Stimulated activated CD4-positive, alpha-beta T cell treated with anti-CD3 and anti-CD28 coated beads, TNF-alpha, amount 100 ng/mL, for 24 hours (primary cell): ENCODE measurements around the gene SNX21.
"Not testable (repeated sequence)": the region's sequence is repeated elsewhere in the genome, so short reads cannot be mapped to it uniquely, and the experiment has no call there.

Experiments used
- DNase-seq, 3 experiments: peaks; one replicate each; pipeline ENCODE4 v3.0.0-alpha.2; 2020; ENCODE audit warnings: low read depth in 3 of 3

SNX21 gene

GRCh38 chr20:45850238-45850637, 16.6 kb downstream of the SNX21 start:
- no peak for DNase-seq

GRCh38 chr20:45850926-45851325, 17.3 kb downstream of the SNX21 start:
- DNase-seq, result no peak

- DNase-seq, result no peak
These were observed 17.9 kb downstream of the SNX21 start for GRCh38 chr20:45851501-45851900.

GRCh38 chr20:45852326-45852725, 18.7 kb downstream of the SNX21 start:
- no peak for DNase-seq

GRCh38 chr20:45853484-45853883, 19.9 kb downstream of the SNX21 start:
- no peak for DNase-seq

- DNase-seq, result peak; percentile 85 to 97 (median 86)
These were observed 23.7 kb downstream of the SNX21 start, which contains the start of the genes ACOT8 and ZSWIM3 for GRCh38 chr20:45857114-45857881. TSS of gene ACOT8 (minus strand) at chr20:45857392. CDS start at chr20:45857315, 77 bp downstream. TSS of gene ZSWIM3 (plus strand) at chr20:45857614. CDS start at chr20:45857826, 212 bp downstream.

GRCh38 chr20:45857882-45858216, 24.2 kb downstream of the SNX21 start:
- DNase-seq, result peak in 1 of 3 experiments; percentile 42

- no peak for DNase-seq
These were observed 26.3 kb downstream of the SNX21 start for GRCh38 chr20:45859916-45860315.

GRCh38 chr20:45860560-45861220, 27.1 kb downstream of the SNX21 start:
- DNase-seq, result no peak

- no peak for DNase-seq
These were observed 27.8 kb downstream of the SNX21 start for GRCh38 chr20:45861221-45862075.

GRCh38 chr20:45863543-45864470, 30.2 kb downstream of the SNX21 start:
- no peak for DNase-seq

GRCh38 chr20:45866454-45866853, 32.9 kb downstream of the SNX21 start:
- no peak for DNase-seq

- no peak for DNase-seq
These were observed 33.7 kb downstream of the SNX21 start for GRCh38 chr20:45867136-45867818.

- no peak for DNase-seq
These were observed 34.2 kb downstream of the SNX21 start for GRCh38 chr20:45867819-45868176.

- DNase-seq, result no peak
These were observed 39.0 kb downstream of the SNX21 start for GRCh38 chr20:45872626-45873025.

GRCh38 chr20:45873409-45874103, 40.0 kb downstream of the SNX21 start:
- no peak for DNase-seq

- not testable (repeated sequence) for DNase-seq
These were observed 40.5 kb downstream of the SNX21 start for GRCh38 chr20:45874104-45874481.

GRCh38 chr20:45874576-45874975, 41.0 kb downstream of the SNX21 start:
- no peak for DNase-seq

- no peak for DNase-seq
These were observed 44.6 kb downstream of the SNX21 start for GRCh38 chr20:45878076-45878761.
